ENCODE data around the gene ANKRD16.
"Not testable (repeated sequence)": the region's sequence is repeated elsewhere in the genome, so short reads cannot be mapped to it uniquely, and the experiment has no call there.

Gene ANKRD16

DNA sequence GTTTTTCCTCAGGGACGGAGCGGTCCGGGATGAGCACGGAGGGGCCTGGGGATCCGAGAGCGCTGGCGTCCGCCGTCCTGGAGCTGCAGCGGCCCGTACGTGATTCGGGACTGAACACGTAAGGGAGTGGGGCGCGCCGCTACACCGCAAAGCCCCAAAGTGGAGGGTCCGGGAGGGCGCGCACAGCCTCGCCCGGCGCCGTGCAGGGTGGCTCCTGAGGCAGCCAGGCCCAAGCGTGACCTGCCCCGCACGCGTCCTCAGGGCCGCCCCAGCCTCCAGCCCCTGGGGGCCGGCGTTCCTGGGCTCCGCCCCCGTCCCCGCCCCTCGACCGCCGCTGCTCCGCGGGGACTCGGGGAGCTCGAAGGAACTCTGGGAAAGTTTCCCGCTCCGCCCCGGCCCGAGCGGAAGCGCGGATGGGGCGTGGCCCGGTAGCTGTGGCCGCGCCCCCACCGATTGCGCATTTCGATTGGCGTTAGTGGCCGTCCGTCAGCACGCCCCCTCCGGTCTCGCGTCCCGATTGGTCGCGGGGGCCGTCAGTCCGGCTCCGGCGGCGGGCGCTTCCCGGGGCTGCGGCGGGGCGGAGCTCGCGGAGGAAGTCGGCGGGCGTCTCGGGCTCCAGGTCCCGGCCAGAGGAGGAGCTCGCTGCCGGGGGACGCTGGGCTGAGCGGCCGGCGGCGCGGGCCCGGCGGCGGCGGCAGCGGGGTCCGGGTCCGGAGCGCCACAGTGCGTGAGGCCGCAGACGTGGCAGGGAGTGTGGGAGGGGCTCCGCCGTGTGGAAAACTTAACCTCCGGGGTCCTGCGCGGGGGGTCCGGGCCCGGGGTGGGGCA is at the start of gene ANKRD16, which contains the start of gene FBH1:
TSS of gene ANKRD16 (minus strand) at position 270 of the 828 bp plus-strand sequence. CDS start 539 bp downstream, outside the sequence.
TSS of gene FBH1 (plus strand) at position 620 of the 828 bp plus-strand sequence. CDS start at position 723, 103 bp downstream.
- peak; percentile 75 to 99 (median 97) for DNase-seq

GRCh38 chr10:5938291-5938690 is 48.6 kb upstream of the ANKRD16 start:
- DNase-seq: no peak

DNA sequence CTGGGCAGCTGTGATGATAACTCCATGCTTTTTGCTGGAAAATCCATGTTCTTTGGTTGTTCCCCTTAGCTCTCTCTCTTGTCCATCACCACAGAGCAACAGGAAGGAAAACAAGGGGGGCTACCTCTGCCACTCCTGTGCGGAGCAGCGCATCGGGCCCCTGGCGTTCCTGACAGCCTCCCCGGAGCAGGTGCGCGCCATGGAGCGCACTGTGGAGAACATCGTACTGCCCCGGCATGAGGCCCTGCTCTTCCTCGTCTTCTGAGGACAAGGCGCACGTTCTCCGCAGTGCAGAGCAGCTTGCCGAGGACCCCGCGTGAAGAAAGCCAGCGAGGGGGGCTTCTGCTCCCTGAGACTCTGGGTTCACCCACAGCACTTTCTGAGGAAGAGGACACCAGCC is 47.3 kb upstream of the ANKRD16 start:
- DNase-seq: no peak

- DNase-seq: no peak
Observed at GRCh38 chr10:5935628-5936027, 45.9 kb upstream of the ANKRD16 start.

- DNase-seq: no peak
Observed at GRCh38 chr10:5933909-5934546, 44.3 kb upstream of the ANKRD16 start.

- no peak for DNase-seq
Observed at GRCh38 chr10:5932345-5932744, 42.7 kb upstream of the ANKRD16 start.

DNA sequence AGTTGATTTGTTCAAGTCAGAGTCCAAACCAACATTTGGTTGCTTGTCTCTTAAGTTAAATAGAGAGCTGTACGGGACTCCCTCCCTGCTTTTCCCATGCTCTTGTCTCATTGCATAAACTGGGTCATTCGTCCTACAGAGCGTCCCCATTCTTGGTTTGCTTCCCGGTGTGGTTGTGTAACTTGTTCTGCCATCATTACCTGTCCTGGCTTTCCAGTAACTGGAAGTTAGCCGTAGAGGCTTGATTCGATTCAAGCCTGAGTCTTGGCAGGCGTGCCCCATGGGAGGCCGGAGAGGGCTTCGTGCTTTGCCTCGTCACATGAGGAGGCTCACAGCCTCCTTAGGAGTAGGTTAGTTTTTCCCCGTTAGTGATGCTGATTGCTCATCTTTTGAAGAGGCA is 40.6 kb upstream of the ANKRD16 start:
- DNase-seq: no peak

DNA sequence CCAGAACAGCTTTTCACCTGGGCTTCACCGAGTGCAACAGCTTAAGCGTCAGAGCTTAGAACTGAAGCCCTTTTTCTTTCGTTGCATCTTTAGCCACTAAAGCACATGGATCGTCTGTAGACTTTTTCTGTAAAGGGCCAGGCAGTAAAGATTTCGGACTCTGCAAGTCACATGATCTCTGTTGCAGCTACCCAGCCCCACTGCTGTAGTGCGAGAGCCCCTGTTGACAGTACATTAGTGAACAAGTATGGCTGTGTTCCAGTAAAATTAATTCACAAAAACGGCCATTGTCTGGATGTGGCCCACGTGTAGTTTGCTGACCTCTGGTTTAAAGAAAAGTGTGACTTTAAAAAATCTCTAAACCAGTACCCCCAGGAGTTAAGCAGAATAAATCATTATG is 39.7 kb upstream of the ANKRD16 start:
- DNase-seq: peak in 1 of 58 donors; percentile 39

GRCh38 chr10:5927306-5927705 is 37.6 kb upstream of the ANKRD16 start:
- DNase-seq: no peak

DNA sequence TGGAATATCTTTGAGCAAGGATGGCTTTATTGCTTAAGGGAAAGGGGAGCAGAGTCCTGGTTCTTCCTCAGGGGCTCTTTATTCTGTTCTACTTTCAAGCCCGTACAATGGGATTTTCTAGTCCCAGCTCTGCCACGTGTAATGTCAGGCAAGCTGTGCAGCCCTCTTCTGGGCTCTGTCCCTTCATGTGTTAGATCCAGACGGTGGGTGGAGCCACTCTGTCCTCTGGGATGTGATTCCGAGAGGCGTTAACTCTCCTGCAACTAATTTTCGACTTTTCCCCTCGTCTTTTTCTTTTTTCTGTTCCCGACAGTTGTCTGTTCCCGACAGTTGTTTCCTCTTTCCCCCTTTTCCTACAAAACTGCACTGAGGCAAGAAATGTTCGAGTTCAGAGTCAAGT is 35.2 kb upstream of the ANKRD16 start:
- DNase-seq: no peak

- DNase-seq: no peak
Observed at GRCh38 chr10:5921746-5922145, 32.1 kb upstream of the ANKRD16 start.

- no peak for DNase-seq
Observed at GRCh38 chr10:5919568-5919967, 29.9 kb upstream of the ANKRD16 start.

DNA sequence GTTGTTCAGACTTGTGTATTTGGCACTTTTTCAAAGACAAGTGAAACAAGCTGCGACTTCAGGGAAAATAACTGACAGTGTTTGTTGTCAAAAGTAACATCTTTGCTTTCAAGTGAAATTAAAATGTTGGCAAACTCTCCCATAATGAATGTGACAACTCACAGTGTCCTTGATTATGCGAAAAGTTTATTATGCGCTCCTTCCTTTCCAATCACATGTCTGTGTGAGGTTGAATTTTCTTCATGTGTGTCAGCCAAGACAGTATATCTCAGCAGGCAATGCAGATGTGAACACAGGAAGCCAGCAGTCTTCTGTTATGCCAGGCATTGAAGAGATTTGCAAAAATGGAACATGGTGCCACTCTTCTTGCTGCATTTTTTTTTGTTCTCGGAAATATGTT is 29.1 kb upstream of the ANKRD16 start:
- no peak for DNase-seq

GRCh38 chr10:5917305-5917704 is 27.6 kb upstream of the ANKRD16 start:
- DNase-seq: no peak

DNA sequence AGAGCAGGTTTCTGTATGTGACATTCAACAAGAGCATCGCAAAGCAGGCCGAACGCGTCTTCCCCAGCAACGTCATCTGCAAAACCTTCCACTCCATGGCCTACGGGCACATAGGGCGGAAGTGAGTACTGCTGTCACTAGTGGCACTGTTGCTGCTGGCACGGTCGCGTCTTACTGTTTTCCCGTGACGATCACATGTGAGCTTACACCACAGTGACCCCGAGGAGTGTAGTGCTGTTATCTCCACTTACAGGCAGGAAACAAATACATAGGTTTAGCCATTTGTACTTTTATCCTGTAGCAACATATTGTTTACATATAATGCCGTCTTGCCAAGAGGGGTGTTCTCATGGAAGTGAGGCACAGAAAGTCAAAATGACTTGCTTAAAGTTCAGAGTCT is 25.8 kb upstream of the ANKRD16 start:
- no peak for DNase-seq

DNA sequence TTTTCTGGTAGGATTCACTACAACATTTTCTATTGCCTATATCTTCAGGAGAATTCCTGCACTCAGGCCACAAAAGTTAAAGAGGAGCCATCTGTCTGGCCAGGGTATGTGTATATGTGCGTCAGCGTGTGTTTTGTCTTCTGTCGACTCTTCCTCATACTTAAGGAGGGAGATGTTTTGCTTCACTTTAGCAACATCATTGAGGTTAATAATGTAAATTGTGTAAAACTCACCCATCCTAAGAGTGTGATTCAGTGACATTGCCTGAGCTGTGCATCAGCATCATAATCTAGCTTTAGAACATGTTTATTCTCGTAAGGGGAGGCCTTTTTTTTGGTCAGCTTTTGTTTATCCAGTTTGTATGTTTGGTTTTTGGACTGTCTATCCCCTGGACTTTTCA is 24.0 kb upstream of the ANKRD16 start:
- no peak for DNase-seq

DNA sequence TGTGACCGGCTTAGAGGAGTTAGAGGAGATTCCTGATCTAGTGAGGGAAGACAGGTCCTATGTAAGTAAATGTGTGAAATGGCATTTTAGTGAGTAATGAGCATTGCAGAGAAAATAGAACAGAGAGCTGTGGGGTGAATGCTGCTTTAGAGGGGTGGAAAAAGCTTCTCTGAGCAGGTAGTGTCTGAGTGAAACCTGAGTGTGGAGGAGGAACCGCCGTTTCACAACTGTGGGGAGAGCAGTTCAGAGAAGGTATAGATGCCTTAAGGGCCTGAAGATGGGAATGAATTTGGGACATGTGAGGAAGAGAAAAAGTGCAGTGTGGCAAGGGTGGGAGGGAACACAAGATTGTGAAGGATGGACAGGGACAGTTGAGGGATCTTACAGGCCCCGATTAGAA is 22.0 kb upstream of the ANKRD16 start:
- peak in 1 of 58 donors; percentile 12 for DNase-seq

- no peak for DNase-seq
Observed at GRCh38 chr10:5910323-5911100, 20.8 kb upstream of the ANKRD16 start.

- not testable (repeated sequence) for DNase-seq
Observed at GRCh38 chr10:5908676-5909075, 19.0 kb upstream of the ANKRD16 start.

DNA sequence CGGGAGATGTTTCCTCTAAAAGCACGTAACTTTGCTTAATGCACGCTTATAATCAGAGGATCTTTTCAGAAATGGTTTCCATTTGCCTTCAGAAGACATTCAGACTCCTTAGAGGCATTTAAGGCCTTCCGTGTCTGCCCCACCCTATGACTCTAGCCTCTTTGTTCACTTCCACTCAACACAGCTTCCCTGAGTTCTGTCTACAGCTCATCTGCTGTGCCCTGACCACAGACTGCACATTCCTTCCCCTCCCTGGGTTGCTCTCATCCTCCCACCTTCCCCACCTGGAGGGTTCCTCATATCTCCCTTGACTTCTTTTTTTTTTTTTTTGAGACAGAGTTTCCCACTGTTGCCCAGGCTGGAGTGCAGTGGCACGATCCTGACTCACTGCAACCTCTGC is 17.0 kb upstream of the ANKRD16 start:
- no peak for DNase-seq

GRCh38 chr10:5905854-5906507 is 16.3 kb upstream of the ANKRD16 start:
- DNase-seq: no peak
